ENCODE measurements around the gene LRSAM1.

The LRSAM1 gene

GRCh38 chr9:127509261-127509954, 58.1 kb downstream of the LRSAM1 start:
- no peak overlapping the region for H3K4me3 ChIP-seq (ENCODE audit: control insufficient read depth, low read depth, low read length)
- no peak for DNase-seq (ENCODE audit: low read depth)
- no peak for TF ChIP-seq CTCF (conservative IDR thresholded peaks at IDR 0.05; ENCODE audit: control insufficient read depth, insufficient read depth, low read depth, low read length)

DNA sequence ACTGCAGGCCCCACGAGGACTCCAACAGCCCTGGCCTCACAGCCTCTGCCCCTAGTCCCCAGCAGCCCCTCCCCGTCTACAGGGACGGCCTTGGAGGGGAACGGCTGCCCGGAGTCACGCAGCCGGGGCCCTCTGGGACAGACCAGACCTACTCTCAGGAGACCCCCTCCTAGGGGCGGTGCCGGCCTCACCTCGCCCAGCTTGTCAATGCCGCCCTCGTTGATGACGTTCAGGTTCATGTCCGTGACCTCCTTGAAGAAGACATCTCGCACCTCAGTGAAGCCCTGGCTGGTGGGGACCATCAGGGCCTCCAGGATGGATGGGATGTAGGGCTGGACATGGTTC, 58.6 kb downstream of the LRSAM1 start:
- H3K4me3 ChIP-seq (ENCODE audit: control insufficient read depth, low read depth, low read length), result no peak overlapping the region
- no peak for TF ChIP-seq CTCF (conservative IDR thresholded peaks at IDR 0.05; ENCODE audit: control insufficient read depth, insufficient read depth, low read depth, low read length)
- DNase-seq (ENCODE audit: low read depth), result no peak

DNA sequence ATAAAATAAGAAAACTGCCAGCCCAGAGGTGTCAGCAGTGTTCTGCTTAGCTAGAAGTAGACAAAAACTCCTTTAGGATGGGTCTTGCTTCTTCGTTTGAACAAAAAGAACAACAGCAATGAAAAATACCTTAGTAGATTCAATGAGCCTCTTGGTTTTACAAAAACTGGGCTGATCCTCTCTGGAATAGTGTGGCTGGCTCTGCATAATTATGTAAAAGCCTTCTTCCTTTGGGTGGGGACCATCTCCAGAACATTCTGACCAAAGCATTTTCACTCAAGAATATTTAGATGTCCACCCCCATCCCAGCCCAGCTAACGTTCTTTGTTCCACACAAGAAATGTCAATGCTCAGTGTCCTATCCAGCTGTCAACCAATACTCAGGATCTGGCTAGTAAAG, 63.2 kb downstream of the LRSAM1 start:
- no peak overlapping the region for H3K4me3 ChIP-seq (ENCODE audit: control insufficient read depth, low read depth, low read length)
- no peak for DNase-seq (ENCODE audit: low read depth)
- no peak for TF ChIP-seq CTCF (conservative IDR thresholded peaks at IDR 0.05; ENCODE audit: control insufficient read depth, insufficient read depth, low read depth, low read length)

DNA sequence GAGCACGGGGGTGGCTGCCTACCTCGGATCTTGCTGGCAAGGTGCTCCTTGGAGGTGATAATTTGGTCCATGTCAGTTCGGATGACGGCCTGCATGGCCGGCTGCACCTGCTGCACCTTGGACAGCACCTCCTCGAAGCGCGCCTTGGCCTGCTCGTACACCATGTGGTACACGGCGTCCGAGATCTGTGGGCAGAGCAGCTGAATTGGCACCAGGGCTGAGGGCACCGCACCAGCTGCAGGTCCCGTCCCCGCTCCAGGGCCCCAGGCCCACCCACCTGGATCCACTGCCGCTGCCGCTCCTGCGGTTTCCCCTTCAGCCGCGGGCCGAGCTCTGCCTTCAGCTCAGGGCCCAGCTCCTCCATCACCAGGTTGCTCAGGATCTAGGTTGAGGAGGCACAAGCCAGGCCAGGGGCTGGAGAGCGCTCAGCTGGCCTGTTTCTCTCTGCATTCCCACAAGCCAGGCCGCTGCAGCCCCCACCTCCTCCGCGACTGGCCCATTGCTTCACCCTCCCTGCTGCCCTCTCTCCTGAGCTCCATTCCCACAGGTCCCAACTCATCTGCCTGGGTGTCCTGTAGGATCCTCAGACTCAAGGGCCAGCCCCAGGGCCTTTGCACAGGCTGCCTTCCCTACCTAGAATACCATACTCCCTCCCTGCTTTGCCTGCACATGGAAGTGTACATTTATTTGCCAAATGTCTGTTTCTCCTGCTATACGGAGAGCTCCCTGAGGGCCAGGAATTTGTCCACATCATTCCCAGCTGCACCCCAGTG, 65.7 kb downstream of the LRSAM1 start:
- DNase-seq (ENCODE audit: low read depth), result no peak
- H3K4me3 ChIP-seq (ENCODE audit: control insufficient read depth, low read depth, low read length), result no peak overlapping the region
- no peak for TF ChIP-seq CTCF (conservative IDR thresholded peaks at IDR 0.05; ENCODE audit: control insufficient read depth, insufficient read depth, low read depth, low read length)

DNA sequence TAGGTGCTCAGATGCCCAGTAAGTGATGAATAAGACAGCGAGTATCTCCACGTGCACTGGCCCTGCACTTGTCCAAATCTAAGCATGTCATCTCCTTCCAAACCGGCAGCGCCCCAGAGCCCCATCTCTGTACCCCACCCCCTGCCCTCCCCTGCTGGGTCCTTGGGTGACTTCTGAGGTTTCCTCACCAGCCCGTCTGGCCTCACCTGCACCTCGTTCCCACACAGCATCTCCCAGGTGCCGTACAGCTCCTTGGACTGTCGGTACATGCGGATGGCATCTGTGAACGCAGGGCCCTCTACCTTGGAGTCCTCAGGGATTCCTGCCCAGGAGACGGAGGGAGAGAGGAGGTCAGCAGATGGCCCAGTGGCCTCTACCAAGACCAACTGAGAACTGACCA, 66.3 kb downstream of the LRSAM1 start:
- no peak for DNase-seq (ENCODE audit: low read depth)
- no peak overlapping the region for H3K4me3 ChIP-seq (ENCODE audit: control insufficient read depth, low read depth, low read length)
- no peak for TF ChIP-seq CTCF (conservative IDR thresholded peaks at IDR 0.05; ENCODE audit: control insufficient read depth, insufficient read depth, low read depth, low read length)

GRCh38 chr9:127518091-127518856, 67.0 kb downstream of the LRSAM1 start:
- no peak overlapping the region for H3K4me3 ChIP-seq (ENCODE audit: control insufficient read depth, low read depth, low read length)
- TF ChIP-seq CTCF (conservative IDR thresholded peaks at IDR 0.05; ENCODE audit: control insufficient read depth, insufficient read depth, low read depth, low read length), result no peak
- DNase-seq (ENCODE audit: low read depth), result no peak
